Small intestine (tissue), 7 donors: ENCODE data around the gene NHERF2. TPM values are rescaled to one million over a fixed set of nuclear protein-coding genes. Genes with fewer than 3 reads are reported as not detected.

Experiments
- DNase-seq, 2 donors: peaks; one replicate each; pipeline versions ENCODE4 v3.0.0 to v3.0.0-alpha.2; 2013
- FAIRE-seq: peaks from 2 replicates; lab custom pipeline; 2012; peaks lifted over from hg19 to GRCh38; lab: Jason Lieb, UNC
- H3K27ac ChIP-seq, 3 donors: one replicate each; pipeline ENCODE4 v1.5.1; 2013; ENCODE audit warnings: low read length in 2 of 3, mild to moderate bottlenecking in 2 of 3, control low read depth in 1 of 3, inconsistent platforms in 1 of 3, low read depth in 1 of 3, moderate library complexity in 1 of 3
- H3K27me3 ChIP-seq, 3 donors: one replicate each; pipeline ENCODE4 v1.6.1; 2013; ENCODE audit warnings: low read length in 3 of 3, inconsistent platforms in 1 of 3; ENCODE audit not compliant: control insufficient read depth in 3 of 3, insufficient read depth in 3 of 3
- H3K36me3 ChIP-seq, 3 donors: one replicate each; pipeline ENCODE4 v1.6.1; 2013; ENCODE audit warnings: low read length in 3 of 3, inconsistent platforms in 1 of 3, low read depth in 1 of 3, mild to moderate bottlenecking in 1 of 3, moderate library complexity in 1 of 3; ENCODE audit not compliant: control insufficient read depth in 3 of 3, insufficient read depth in 2 of 3
- H3K4me1 ChIP-seq, 3 donors: one replicate each; pipeline ENCODE4 v1.6.1; 2013; ENCODE audit warnings: low read length in 2 of 3, inconsistent platforms in 1 of 3, low read depth in 1 of 3, mild to moderate bottlenecking in 1 of 3, moderate library complexity in 1 of 3; ENCODE audit not compliant: control insufficient read depth in 3 of 3, insufficient read depth in 2 of 3
- H3K4me3 ChIP-seq, 3 donors: one replicate each; pipeline ENCODE4 v1.5.1; 2013; ENCODE audit warnings: low read length in 3 of 3, control low read depth in 1 of 3, inconsistent platforms in 1 of 3, low read depth in 1 of 3, mild to moderate bottlenecking in 1 of 3, moderate library complexity in 1 of 3
- H3K9me3 ChIP-seq, 2 donors: one replicate each; pipeline ENCODE4 v1.6.1; 2013; ENCODE audit warnings: low read depth in 1 of 2, low read length in 1 of 2; ENCODE audit not compliant: control insufficient read depth in 2 of 2, insufficient read depth in 1 of 2
- WGBS, 3 donors: extraction: QIAGEN DNeasy Blood & Tissue Kit; methylation state at CpG; one replicate each; pipeline ENCODE4 v1.1.7; 2013; 5-methylcytosine and 5-hydroxymethylcytosine counted together
- polyA plus RNA-seq, 4 donors: library from polyadenylated mRNA; stranded (reverse) in 3 of 4; unstranded in 1 of 4; fragments of 200-250 nt in 3 of 4; fragments of 120-200 nt in 1 of 4; gene quantifications; one replicate each; pipeline versions ENCODE4 v1.2.1 to v1.2.3, GENCODE V29; 2013
- donor health status: healthy with polysubstance abuse.
- donor health status: control.
- donor health status: control.
- donor health status: Bipolar disorder and iron deficiency.
- donor health status: healthy.

Gene NHERF2
- polyA plus RNA-seq, 4 donors, result 15.7 to 76.1 (median 42.9) TPM

GRCh38 chr16:1987198-1987597 lies 39.5 kb upstream of the NHERF2 start:
- H3K36me3 ChIP-seq, result peaks cover 2 to 29% (median 2%) of the 10 kb centered on the region in 3 donors
- no peak overlapping the region for H3K27ac ChIP-seq
- H3K4me3 ChIP-seq, result no peak overlapping the region
- FAIRE-seq, result no peak
- DNase-seq, result no peak
- 89 to 95% (median 92%) methylated on average over 9 to 10 of the region's 10 CpGs for WGBS, 3 donors
- peaks cover 3 to 45% (median 15%) of the 10 kb centered on the region in 3 donors for H3K27me3 ChIP-seq
- peaks cover 0 to 51% (median 3%) of the 10 kb centered on the region in 3 donors for H3K4me1 ChIP-seq
- H3K9me3 ChIP-seq, result peaks cover 0 to 3% of the 10 kb centered on the region in 2 donors

DNA sequence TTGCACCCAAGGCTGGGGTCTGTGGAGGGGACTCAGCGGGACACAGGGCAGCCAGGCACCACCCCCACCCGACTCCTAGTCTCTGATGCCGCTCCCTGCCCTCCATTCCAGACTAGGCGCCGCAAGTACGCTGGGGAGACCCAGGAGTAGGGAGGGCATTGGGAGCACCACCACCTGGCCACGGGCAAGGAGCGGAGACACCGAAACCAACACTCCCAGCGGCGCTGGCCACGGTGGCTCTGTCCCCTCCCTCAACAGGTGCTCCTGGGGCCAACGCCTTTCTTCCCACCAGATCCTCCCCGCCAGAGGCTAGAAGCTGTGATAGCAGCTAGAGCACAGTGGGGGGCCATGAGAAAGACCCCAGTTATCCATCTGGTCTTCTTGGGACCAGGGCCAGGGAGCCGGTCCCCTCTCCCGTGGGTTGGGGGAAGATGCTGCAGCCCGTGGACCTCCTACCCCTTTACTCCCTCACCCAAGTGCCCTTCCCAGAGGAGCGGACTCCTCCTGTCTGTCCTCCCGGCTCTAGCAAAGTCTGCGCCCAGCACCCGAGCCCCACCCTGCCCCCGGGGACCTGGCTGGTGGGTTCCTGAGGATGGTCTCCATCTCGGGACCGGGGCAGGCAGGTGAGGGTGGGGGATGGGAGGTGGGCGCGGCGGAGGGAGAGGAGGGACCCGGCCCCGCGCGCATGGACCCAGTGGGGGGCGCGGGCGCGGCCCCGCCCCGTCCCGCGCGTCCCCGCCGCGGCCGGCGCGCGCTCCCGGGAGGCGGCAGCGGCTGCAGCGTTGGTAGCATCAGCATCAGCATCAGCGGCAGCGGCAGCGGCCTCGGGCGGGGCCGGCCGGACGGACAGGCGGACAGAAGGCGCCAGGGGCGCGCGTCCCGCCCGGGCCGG lies 37.2 kb upstream of the NHERF2 start, which contains the start of gene SYNGR3:
Gene SYNGR3 (plus strand): TSS at position 762 of the 892 bp plus-strand sequence. CDS start 133 bp downstream, outside the sequence.
- Histone ChIP-seq H3K36me3 (peaks cover 2 to 32% (median 2%) of the 10 kb centered on the region in 3 donors), H3K9me3 (peaks cover 0 to 7% of the 10 kb centered on the region in 2 donors), H3K27ac (peak within 1 kb of the TSS in 1 of 3 donors; percentile 41), H3K4me1 (peaks cover 0 to 40% (median 0%) of the 10 kb centered on the region in 3 donors), H3K4me3 (peak within 1 kb of the TSS; percentile 22 to 35 (median 23)), H3K27me3 (peaks cover 3 to 35% (median 15%) of the 10 kb centered on the region in 3 donors)
- FAIRE-seq (no peak), DNase-seq (peak; percentile 30 to 36)
- 5 to 10% (median 5%) methylated on average over 23 to 67 of the region's 67 CpGs for WGBS, 3 donors

- FAIRE-seq, result no peak
- peak overlapping the region in 2 of 3 donors; percentile 22 to 35 for H3K4me3 ChIP-seq
- H3K27me3 ChIP-seq, result peaks cover 3 to 35% (median 15%) of the 10 kb centered on the region in 3 donors
- H3K36me3 ChIP-seq, result peaks cover 2 to 30% (median 2%) of the 10 kb centered on the region in 3 donors
- H3K9me3 ChIP-seq, result peaks cover 0 to 7% of the 10 kb centered on the region in 2 donors
- DNase-seq, result no peak
- no peak overlapping the region for H3K27ac ChIP-seq
- H3K4me1 ChIP-seq, result peaks cover 0 to 37% (median 0%) of the 10 kb centered on the region in 3 donors
- WGBS, 3 donors, result 0 to 2% (median 0%) methylated on average over 3 to 25 of the region's 25 CpGs
Observed at GRCh38 chr16:1990101-1990350, 36.7 kb upstream of the NHERF2 start.

DNA sequence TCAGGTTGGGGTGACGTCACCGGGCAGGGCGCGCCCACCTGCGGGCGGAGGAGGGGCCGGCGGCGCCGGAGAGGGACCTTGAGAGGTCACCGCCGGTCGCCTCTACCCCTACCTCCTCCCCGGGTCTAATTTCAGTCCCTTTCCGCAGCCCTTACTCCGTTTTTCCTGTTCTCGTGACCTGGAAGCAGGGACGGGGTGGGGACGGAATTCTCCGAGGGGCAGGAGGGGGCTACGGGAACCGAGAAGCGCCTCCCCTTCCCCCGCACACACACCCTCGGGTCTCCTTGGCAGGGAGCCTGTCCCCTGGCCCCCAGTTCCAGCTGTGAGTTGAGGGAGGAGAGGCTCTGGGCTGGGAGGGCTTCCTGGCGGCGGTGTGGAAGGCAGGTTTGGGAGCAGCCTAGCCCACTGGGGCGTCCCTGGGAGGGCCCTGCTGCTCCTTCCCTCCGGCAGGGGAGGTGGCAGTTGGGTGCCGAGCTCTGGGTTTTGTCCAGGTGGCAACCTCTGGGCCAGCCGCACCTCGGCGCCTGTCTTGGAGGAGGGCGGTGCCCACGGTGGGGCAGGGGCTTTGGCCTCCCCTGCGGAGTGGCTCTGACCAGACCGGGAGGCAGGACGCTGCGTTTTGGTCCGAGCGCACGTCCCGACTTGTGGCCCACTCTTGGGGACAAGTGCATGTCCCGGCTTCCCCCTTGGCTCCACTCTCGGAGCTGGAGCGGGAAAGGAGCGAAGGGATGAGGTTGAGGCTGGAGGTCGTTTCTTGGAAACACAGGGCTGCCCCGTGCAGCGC lies 36.2 kb upstream of the NHERF2 start:
- FAIRE-seq (no peak), DNase-seq (peak; percentile 40 to 53)
- H3K4me3 ChIP-seq, result peak overlapping the region; percentile 22 to 35 (median 23)

GRCh38 chr16:1991135-1991551 lies 35.6 kb upstream of the NHERF2 start:
- peaks cover 0 to 7% of the 10 kb centered on the region in 2 donors for H3K9me3 ChIP-seq
- peaks cover 0 to 26% (median 0%) of the 10 kb centered on the region in 3 donors for H3K4me1 ChIP-seq
- peak; percentile 34 to 38 for DNase-seq
- H3K27ac ChIP-seq, result peak overlapping the region in 1 of 3 donors; percentile 77
- H3K36me3 ChIP-seq, result peaks cover 2 to 26% (median 5%) of the 10 kb centered on the region in 3 donors
- 5 to 8% (median 7%) methylated on average over 18 of the region's 18 CpGs for WGBS, 3 donors
- H3K27me3 ChIP-seq, result peaks cover 3 to 35% (median 15%) of the 10 kb centered on the region in 3 donors
- no peak for FAIRE-seq
- peak overlapping the region in 1 of 3 donors; percentile 36 for H3K4me3 ChIP-seq

More for the DNA sequence above, 36.2 kb upstream of the NHERF2 start:
- Histone ChIP-seq H3K27ac (peak overlapping the region in 1 of 3 donors; percentile 41), H3K36me3 (peaks cover 2 to 30% (median 5%) of the 10 kb centered on the region in 3 donors), H3K4me1 (peaks cover 0 to 32% (median 0%) of the 10 kb centered on the region in 3 donors), H3K9me3 (peaks cover 0 to 7% of the 10 kb centered on the region in 2 donors), H3K27me3 (peaks cover 3 to 35% (median 15%) of the 10 kb centered on the region in 3 donors)
- 0 to 2% (median 2%) methylated on average over 35 to 50 of the region's 50 CpGs for WGBS, 3 donors

- Histone ChIP-seq H3K4me1 (peaks cover 0 to 22% (median 0%) of the 10 kb centered on the region in 3 donors), H3K27ac (peak overlapping the region in 2 of 3 donors; percentile 63 to 77), H3K36me3 (peaks cover 0 to 23% (median 5%) of the 10 kb centered on the region in 3 donors), H3K9me3 (peaks cover 0 to 7% of the 10 kb centered on the region in 2 donors), H3K27me3 (peaks cover 3 to 35% (median 15%) of the 10 kb centered on the region in 3 donors), H3K4me3 (peak overlapping the region in 1 of 3 donors; percentile 36)
- no peak for DNase-seq
- no peak for FAIRE-seq
- WGBS, 3 donors, result 12 to 17% (median 13%) methylated on average over 14 to 22 of the region's 22 CpGs
Observed at GRCh38 chr16:1991588-1991947, 35.1 kb upstream of the NHERF2 start.

DNA sequence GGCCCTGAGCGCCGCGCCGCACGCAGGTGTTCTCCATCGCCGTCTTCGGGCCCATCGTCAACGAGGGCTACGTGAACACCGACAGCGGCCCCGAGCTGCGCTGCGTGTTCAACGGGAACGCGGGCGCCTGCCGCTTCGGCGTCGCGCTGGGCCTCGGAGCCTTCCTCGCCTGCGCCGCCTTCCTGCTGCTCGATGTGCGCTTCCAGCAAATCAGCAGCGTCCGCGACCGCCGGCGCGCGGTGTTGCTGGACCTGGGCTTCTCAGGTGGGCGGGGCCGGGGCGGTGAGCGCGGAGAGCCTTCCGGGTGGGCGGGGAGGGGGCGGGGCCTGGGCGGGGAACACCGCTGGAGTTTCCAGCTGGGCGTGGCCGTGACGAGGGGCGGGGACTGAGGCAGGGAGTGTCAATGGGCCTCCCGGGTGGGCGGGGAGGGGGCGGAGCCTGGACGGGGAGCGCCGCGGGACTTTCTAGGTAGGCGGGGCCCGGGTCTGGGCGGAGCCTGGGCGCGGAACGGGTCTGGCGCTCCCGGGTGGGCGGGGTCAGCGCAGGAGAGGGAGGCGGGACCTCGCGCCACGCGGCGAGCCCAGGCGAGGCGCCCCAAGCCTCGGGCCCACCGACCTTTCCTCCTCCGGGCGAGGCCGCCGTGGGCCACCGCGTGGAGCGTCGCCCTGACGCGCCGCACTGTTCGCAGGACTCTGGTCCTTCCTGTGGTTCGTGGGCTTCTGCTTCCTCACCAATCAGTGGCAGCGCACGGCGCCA lies 34.6 kb upstream of the NHERF2 start:
- DNase-seq (peak; percentile 93), FAIRE-seq (no peak)
- Histone ChIP-seq H3K36me3 (peaks cover 0 to 23% (median 3%) of the 10 kb centered on the region in 3 donors), H3K27me3 (peaks cover 3 to 35% (median 15%) of the 10 kb centered on the region in 3 donors), H3K27ac (peak overlapping the region in 2 of 3 donors; percentile 63 to 77), H3K9me3 (peaks cover 0 to 7% of the 10 kb centered on the region in 2 donors), H3K4me3 (peak overlapping the region in 1 of 3 donors; percentile 36), H3K4me1 (peaks cover 0 to 21% (median 0%) of the 10 kb centered on the region in 3 donors)
- 3 to 14% (median 12%) methylated on average over 55 to 96 of the region's 96 CpGs for WGBS, 3 donors
